Breast epithelium (tissue), 4 donors: Measurements from ENCODE around the gene HOXA2. TPM values are rescaled to one million over a fixed set of nuclear protein-coding genes. Genes with fewer than 3 reads are reported as not detected.

Experiments used
- DNase-seq, 2 donors: peaks; one replicate each; pipeline ENCODE4 v3.0.0-alpha.2; 2019; ENCODE audit warnings: low spot score in 2 of 2
- H3K27ac ChIP-seq, 2 donors: fragments of 200-600 bp; sonication (generic) in 1 of 2; one replicate each; pipeline ENCODE4 v1.5.1; 2016 to 2019; ENCODE audit warnings: mild to moderate bottlenecking in 1 of 2
- H3K27me3 ChIP-seq, 2 donors: fragments of 200-600 bp; sonication (generic) in 1 of 2; one replicate each; pipeline versions ENCODE4 v1.5.1 to v1.6.0; 2017 to 2019; ENCODE audit warnings: control low read depth in 1 of 2, mild to moderate bottlenecking in 1 of 2
- H3K36me3 ChIP-seq: fragments of 200-600 bp; one replicate; pipeline ENCODE4 v1.5.1; 2019
- H3K4me1 ChIP-seq, 2 donors: fragments of 200-600 bp; sonication (generic); one replicate each; pipeline ENCODE4 v1.5.1; 2016 to 2019; ENCODE audit warnings: control low read depth in 1 of 2
- H3K4me3 ChIP-seq, 3 donors: fragments of 200-600 bp; sonication (generic); 1 replicate in 2 of 3; 2 replicates in 1 of 3; pipeline ENCODE4 v1.5.1; 2016 to 2019; ENCODE audit warnings: mild to moderate bottlenecking in 3 of 3, moderate library complexity in 2 of 3
- H3K9me3 ChIP-seq, 2 donors: fragments of 200-600 bp; sonication (generic) in 1 of 2; one replicate each; pipeline ENCODE4 v1.5.1; 2016 to 2019; ENCODE audit warnings: control low read depth in 1 of 2
- CTCF ChIP-seq, 3 donors: fragments of 450-650 bp; IDR thresholded peaks; one replicate each; pipeline ENCODE4 v1.5.1; 2016 to 2017; ENCODE audit warnings: antibody characterized with exemption in 3 of 3, mild to moderate bottlenecking in 3 of 3, moderate library complexity in 3 of 3
- POLR2A ChIP-seq: fragments of 450-650 bp; IDR thresholded peaks from one replicate; pipeline ENCODE4 v1.6.1; 2016; ENCODE audit warnings: antibody characterized with exemption, mild to moderate bottlenecking, moderate library complexity
- POLR2AphosphoS5 ChIP-seq, 3 donors: sonication (generic); formaldehyde crosslinking; IDR thresholded peaks; one replicate each; pipeline ENCODE4 v1.6.1; 2017; ENCODE audit warnings: antibody characterized with exemption in 3 of 3
- intact Hi-C: fragments of 100-400 bp; cut with DNase I; formaldehyde crosslinking; loops from one replicate; pipeline ENCODE4 v1.15.1; 2023; ENCODE audit warnings: low total_unique reads
- total RNA-seq, 3 donors: library from RNA; depleted of rRNA; stranded (reverse); fragments of >200 nt; gene quantifications; one replicate each; pipeline ENCODE4 v1.1.0, GENCODE V29; 2016

Gene HOXA2
- total RNA-seq, 3 donors from 2014 or later, result 0.80 to 5.4 (median 1.3) TPM

DNA sequence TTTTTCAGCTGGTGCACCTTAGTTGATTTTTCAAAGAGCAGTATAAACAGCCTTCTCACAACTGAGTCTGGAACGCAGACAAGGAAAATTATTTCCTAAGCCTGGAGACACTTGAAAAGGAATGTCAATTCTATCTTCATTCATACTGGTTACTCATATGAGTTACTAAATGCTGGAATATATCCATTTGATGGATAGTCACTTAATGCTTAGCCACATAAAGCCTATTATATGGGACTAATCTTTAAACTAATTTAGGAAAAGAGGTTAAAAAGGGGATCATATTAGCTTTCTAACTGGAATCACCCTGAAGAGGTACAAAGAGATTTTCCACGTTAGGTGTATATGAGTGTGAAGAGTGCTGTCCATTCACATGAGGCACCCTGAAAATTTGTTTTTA, 29.7 kb upstream of the HOXA2 start:
- no peak for TF ChIP-seq POLR2A
- no peak for TF ChIP-seq POLR2AphosphoS5 (IDR thresholded peaks at IDR 0.05)
- TF ChIP-seq CTCF (IDR thresholded peaks at IDR 0.05), result no peak
- Histone ChIP-seq H3K27ac (peak overlapping the region in 1 of 2 donors; percentile 4), H3K27me3 (no peaks in the 10 kb centered on the region), H3K36me3 (no peaks in the 10 kb centered on the region), H3K4me1 (peaks cover 5 to 10% of the 10 kb centered on the region in 2 donors), H3K4me3 (no peak overlapping the region), H3K9me3 (no peaks in the 10 kb centered on the region)
- intact Hi-C loops, result loop anchor here (5.0 kb wide), 1 partner anchor 1030 kb away; no protein-coding TSS in a partner anchor
- DNase-seq, result no peak

DNA sequence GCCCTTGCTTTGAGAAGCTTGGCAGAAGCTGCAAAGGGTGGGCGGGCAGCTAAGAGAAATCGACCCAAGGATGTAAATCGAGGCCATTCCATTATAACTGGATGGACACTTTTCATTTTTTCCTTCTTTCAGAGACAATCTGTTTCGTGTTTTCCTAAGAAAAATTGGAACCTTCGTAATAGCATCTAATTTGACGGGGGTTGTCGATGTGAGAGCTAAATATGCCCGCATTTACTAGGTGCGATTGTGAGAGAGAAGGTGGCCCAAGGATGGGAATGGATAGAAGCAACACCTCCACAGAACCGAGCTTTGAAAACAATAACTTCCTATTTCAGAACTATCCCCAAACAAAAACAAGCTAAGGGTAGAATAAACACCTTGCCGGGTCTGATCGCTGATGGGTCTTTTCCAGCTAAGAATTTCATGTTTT, 28.9 kb upstream of the HOXA2 start:
- DNase-seq, result peak in 1 of 2 donors; percentile 7
- no peak for TF ChIP-seq POLR2AphosphoS5 (IDR thresholded peaks at IDR 0.05)
- TF ChIP-seq POLR2A, result no peak
- TF ChIP-seq CTCF (IDR thresholded peaks at IDR 0.05), result no peak
- Histone ChIP-seq H3K4me3 (peak overlapping the region; percentile 69 to 98 (median 90)), H3K9me3 (no peaks in the 10 kb centered on the region), H3K36me3 (no peaks in the 10 kb centered on the region), H3K4me1 (peaks cover 5 to 13% of the 10 kb centered on the region in 2 donors), H3K27ac (peak overlapping the region; percentile 94 to 98), H3K27me3 (no peaks in the 10 kb centered on the region)
- intact Hi-C loops, result loop anchor here (5.0 kb wide), 1 partner anchor 1029 kb away; no protein-coding TSS in a partner anchor

DNA sequence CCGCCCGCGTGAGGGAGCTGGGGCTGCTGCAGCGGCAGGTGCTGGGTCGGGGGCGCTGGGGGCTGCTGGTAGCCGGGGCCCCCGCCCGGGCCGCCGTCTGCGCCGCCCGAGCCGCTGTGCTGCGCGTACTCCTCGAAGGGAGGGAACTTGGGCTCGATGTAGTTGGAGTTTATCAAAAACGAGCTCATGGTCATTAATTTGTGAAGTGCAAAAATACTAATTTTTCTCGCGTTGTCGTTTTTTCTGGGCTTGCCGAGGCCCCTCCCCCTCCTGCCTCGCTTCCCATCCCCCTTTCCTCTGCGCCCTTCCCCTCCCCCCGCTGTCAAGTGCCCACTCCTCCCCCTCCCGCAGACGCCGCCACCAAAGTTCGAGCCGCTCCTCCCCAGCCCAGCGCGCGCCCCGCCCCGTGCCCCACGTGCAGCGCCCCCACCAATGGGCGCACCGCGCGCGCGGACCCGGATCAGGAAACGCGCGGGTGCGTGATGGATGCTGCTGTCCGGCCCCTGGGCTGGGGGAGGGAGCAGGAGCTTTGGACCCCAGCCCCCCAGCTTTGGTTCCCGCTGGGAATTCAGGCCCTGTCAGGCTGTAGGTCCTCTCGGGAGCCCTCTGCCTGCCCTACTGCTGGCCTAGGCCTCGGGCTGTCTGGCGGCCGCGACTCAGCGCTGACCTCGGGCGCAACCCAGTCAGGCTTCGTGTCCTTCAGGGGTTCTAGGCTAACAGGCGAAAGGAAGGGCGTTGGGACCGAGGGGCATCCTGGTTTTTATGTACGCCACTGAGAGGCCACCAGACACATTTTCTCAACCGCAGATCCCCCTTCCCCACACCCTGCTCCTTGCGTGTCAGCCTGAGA, 28.3 kb upstream of the HOXA2 start, which contains the start of gene HOXA4:
TSS of gene HOXA4 (minus strand) at position 218 of the 850 bp plus-strand sequence. CDS start at position 194, 24 bp downstream.
- peak within 1 kb of the TSS; percentile 69 to 98 (median 90) for H3K4me3 ChIP-seq
- DNase-seq, result peak; percentile 89 to 94
- intact Hi-C loops, result loop anchor here (5.0 kb wide), 1 partner anchor 1028 kb away; no protein-coding TSS in a partner anchor

DNA sequence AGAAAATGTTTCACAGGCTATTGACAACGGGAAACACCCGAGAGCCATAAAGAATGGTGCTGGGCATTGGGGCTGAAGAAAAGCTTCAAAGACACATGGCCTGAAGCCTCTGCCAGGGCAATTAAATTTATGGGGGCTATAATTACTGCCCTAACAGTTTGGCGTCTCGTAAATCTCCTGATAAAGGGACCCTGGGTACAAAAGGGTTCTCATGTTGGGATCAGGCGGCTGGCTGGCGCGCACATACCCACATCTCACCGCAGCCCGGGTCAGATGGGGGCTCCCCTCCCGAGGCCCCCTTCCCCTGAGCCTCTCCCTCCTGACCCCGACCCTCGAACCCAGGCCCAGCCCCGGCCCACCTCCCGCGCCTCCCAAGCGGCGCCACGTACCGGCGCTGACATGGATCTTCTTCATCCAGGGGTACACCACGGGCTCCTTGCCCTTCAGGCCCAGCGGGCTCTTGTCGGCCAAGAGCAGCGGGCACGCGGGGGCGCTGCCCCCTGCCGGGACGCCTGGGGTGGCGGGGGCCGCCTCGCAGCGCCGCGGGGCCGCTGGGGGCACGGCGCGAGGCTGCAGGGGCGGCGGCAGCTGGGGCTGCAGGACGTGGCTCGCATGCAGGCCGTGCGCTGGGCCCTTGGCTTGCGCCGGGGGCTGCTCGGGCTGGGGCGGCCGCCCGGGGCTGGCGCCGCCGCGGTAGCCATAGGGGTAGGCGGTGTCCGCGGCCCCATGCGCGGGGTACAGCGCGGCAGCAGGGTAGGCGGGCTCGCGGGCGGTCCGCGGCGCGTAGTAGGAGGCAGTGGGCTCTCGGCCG, 27.5 kb upstream of the HOXA2 start:
- H3K27ac ChIP-seq, result peak overlapping the region; percentile 94 to 98
- H3K4me1 ChIP-seq, result peaks cover 5 to 7% of the 10 kb centered on the region in 2 donors
- no peaks in the 10 kb centered on the region for H3K36me3 ChIP-seq
- H3K27me3 ChIP-seq, result no peaks in the 10 kb centered on the region
- H3K9me3 ChIP-seq, result no peaks in the 10 kb centered on the region
- H3K4me3 ChIP-seq, result peak overlapping the region; percentile 69 to 98 (median 90)
- DNase-seq, result peak in 1 of 2 donors; percentile 18
- TF ChIP-seq POLR2AphosphoS5 (IDR thresholded peaks at IDR 0.05), result no peak
- no peak for TF ChIP-seq CTCF (IDR thresholded peaks at IDR 0.05)
- no peak for TF ChIP-seq POLR2A
- intact Hi-C loops, result loop anchor here (5.0 kb wide), 1 partner anchor 1028 kb away; no protein-coding TSS in a partner anchor

More for the DNA sequence above, 28.3 kb upstream of the HOXA2 start, which contains the start of gene HOXA4:
- Histone ChIP-seq H3K36me3 (no peaks in the 10 kb centered on the region), H3K9me3 (no peaks in the 10 kb centered on the region), H3K4me1 (peaks cover 5 to 8% of the 10 kb centered on the region in 2 donors), H3K27ac (peak within 1 kb of the TSS; percentile 94 to 98), H3K27me3 (no peaks in the 10 kb centered on the region)
- TF ChIP-seq POLR2A (peak; percentile 89), CTCF (IDR thresholded peaks at IDR 0.05) (no peak), POLR2AphosphoS5 (IDR thresholded peaks at IDR 0.05) (peak; percentile 75 to 97 (median 86))
